PFSK-1 (cell line): ENCODE measurements around the gene SLC4A3.

Source experiments
- FOXP2 ChIP-seq: optimal IDR thresholded peaks from 2 replicates; pipeline ENCODE3; 2011; ENCODE audit warnings: borderline replicate concordance, control low read depth, inconsistent platforms; ENCODE audit not compliant: insufficient read depth; ENCODE audit errors: extremely low read length, extremely low read depth
- POLR2AphosphoS5 ChIP-seq: IDR thresholded peaks from 2 replicates; pipeline ENCODE4 v1.6.1; 2012; ENCODE audit warnings: low read depth, mild to moderate bottlenecking, control low read depth, low read length, moderate library complexity
- REST ChIP-seq, 2 experiments: IDR thresholded peaks; 2 replicates each; pipeline versions ENCODE4 v1.6.1 to v1.8.0; 2011 to 2012; ENCODE audit warnings: low read depth in 2 of 2, low read length in 2 of 2, control low read depth in 1 of 2, inconsistent platforms in 1 of 2, mild to moderate bottlenecking in 1 of 2, moderate library complexity in 1 of 2; ENCODE audit not compliant: insufficient read depth in 1 of 2
- SIN3A ChIP-seq: IDR thresholded peaks from 2 replicates; pipeline ENCODE4 v1.6.1; 2012; ENCODE audit warnings: mild to moderate bottlenecking, low read length, moderate library complexity, borderline replicate concordance; ENCODE audit not compliant: insufficient read depth
- TAF1 ChIP-seq: IDR thresholded peaks from 2 replicates; pipeline ENCODE4 v1.6.1; 2012; ENCODE audit warnings: low read length, control low read depth, borderline replicate concordance; ENCODE audit not compliant: insufficient read depth

Gene SLC4A3

DNA sequence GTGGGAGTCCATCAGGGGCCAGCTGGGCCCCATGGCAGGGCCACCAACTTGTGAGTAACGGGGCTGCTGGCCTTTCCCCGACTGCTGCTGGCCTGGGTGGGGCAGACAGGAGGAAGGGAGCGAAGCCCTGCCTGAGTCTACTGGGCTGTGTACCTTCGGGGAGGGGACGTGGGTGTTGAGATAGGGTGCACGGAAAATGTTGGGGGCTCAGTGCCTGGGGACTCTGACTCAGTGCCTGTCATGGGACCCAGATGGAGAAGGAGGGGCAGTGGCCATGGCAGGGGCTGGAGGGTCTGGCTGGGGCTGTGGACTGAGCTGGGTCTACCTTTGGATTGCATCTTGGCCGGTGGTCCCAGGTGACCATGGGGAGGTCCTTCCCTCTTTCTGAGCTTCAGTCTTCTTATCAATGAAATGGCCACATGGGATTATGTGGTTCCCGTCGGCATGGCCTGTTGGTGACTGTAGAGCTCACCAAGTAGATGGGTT lies 4.0 kb downstream of the SLC4A3 start:
- TF ChIP-seq TAF1 (no peak), POLR2AphosphoS5 (no peak), SIN3A (no peak), REST (IDR thresholded peaks at IDR 0.05; ENCODE audit: insufficient read depth in 1 of 2, low read depth in 2 of 2, low read length in 2 of 2) (no peak), FOXP2 (no peak)

GRCh38 chr2:219631904-219632759 lies 4.7 kb downstream of the SLC4A3 start:
- TF ChIP-seq FOXP2 (no peak), SIN3A (no peak), TAF1 (no peak), POLR2AphosphoS5 (no peak), REST (IDR thresholded peaks at IDR 0.05; ENCODE audit: insufficient read depth in 1 of 2, low read depth in 2 of 2, low read length in 2 of 2) (no peak)

GRCh38 chr2:219632760-219633105 lies 5.3 kb downstream of the SLC4A3 start:
- no peak for TF ChIP-seq TAF1
- TF ChIP-seq REST (IDR thresholded peaks at IDR 0.05; ENCODE audit: insufficient read depth in 1 of 2, low read depth in 2 of 2, low read length in 2 of 2) = no peak
- no peak for TF ChIP-seq POLR2AphosphoS5

DNA sequence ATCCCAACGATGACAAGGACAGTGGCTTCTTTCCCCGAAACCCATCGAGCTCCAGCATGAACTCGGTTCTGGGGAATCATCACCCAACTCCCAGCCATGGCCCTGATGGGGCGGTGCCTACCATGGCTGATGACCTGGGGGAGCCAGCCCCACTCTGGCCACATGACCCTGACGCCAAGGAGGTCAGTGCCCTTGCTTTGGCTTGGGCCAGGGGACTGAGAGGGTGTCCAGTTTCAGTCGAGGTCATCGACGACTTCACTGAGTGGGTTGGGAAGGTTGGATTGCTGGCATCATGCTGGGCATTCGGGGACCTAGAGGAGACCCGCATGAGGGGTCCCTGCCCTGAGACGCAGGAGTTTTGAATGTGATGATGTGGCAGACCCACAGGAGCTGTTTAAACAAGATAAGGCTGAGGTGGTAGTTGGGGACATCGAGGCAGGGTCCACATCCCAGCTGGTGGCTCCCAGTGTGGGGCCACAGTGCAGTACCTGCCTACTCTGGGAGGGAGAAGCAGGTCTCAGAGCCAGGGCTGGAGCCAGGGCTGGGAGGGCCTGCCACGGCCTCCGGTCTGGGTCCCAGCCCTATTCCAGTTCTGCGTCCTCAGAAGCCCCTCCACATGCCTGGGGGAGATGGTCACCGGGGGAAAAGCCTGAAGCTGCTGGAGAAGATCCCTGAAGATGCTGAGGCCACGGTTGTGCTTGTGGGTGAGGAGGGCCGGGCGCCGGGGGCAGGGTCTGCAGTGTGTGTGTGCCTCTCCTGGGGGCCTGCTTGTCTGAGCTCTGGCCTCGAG lies 6.0 kb downstream of the SLC4A3 start:
- TF ChIP-seq REST (IDR thresholded peaks at IDR 0.05; ENCODE audit: insufficient read depth in 1 of 2, low read depth in 2 of 2, low read length in 2 of 2) = no peak
- TF ChIP-seq POLR2AphosphoS5 = no peak
- no peak for TF ChIP-seq TAF1
- no peak for TF ChIP-seq SIN3A
- no peak for TF ChIP-seq FOXP2
